Fibroblast of pulmonary artery (primary cell): ENCODE data around the gene TMPRSS3.

Experiments used
- DNase-seq: peaks from one replicate; pipeline ENCODE4 v3.0.0-alpha.2; 2010; ENCODE audit warnings: low read depth
- H3K4me3 ChIP-seq: replicated peaks from 2 replicates; pipeline ENCODE4 v1.5.1; 2011; ENCODE audit warnings: low read depth, mild to moderate bottlenecking, control low read depth, low read length, moderate library complexity
- CTCF ChIP-seq: IDR thresholded peaks from 2 replicates; pipeline ENCODE4 v1.5.1; 2011; ENCODE audit warnings: mild to moderate bottlenecking, control low read depth, low read length, inconsistent platforms; ENCODE audit errors: missing control alignments

TMPRSS3 gene

GRCh38 chr21:42346441-42346840 lies 49.4 kb downstream of the TMPRSS3 start:
- no peak for DNase-seq
- TF ChIP-seq CTCF, result no peak
- no peak overlapping the region for H3K4me3 ChIP-seq

GRCh38 chr21:42344631-42345030 lies 51.2 kb downstream of the TMPRSS3 start:
- TF ChIP-seq CTCF, result no peak
- no peak overlapping the region for H3K4me3 ChIP-seq

GRCh38 chr21:42343963-42344510 lies 51.8 kb downstream of the TMPRSS3 start:
- H3K4me3 ChIP-seq, result no peak overlapping the region
- no peak for TF ChIP-seq CTCF
- DNase-seq, result no peak

More at GRCh38 chr21:42344631-42345030, 51.2 kb downstream of the TMPRSS3 start:
- DNase-seq, result no peak

GRCh38 chr21:42343556-42343955 lies 52.3 kb downstream of the TMPRSS3 start:
- no peak overlapping the region for H3K4me3 ChIP-seq
- TF ChIP-seq CTCF, result no peak
- DNase-seq, result no peak

GRCh38 chr21:42343101-42343500 lies 52.8 kb downstream of the TMPRSS3 start:
- no peak for DNase-seq
- no peak for TF ChIP-seq CTCF
- no peak overlapping the region for H3K4me3 ChIP-seq

- no peak for TF ChIP-seq CTCF
- DNase-seq, result no peak
Measured at GRCh38 chr21:42341776-42342542, 53.9 kb downstream of the TMPRSS3 start.

More at GRCh38 chr21:42341776-42342542, 53.9 kb downstream of the TMPRSS3 start:
- H3K4me3 ChIP-seq, result no peak overlapping the region
